Fibroblast of skin of left biceps (primary cell): ENCODE measurements around the gene NOX3.
"Not testable (repeated sequence)": the region's sequence is repeated elsewhere in the genome, so short reads cannot be mapped to it uniquely, and the experiment has no call there.

Source experiments
- DNase-seq, 2 experiments: peaks; one replicate each; pipeline ENCODE4 v3.0.0-alpha.2; 2013; ENCODE audit warnings: low read depth in 2 of 2

Gene NOX3

DNA sequence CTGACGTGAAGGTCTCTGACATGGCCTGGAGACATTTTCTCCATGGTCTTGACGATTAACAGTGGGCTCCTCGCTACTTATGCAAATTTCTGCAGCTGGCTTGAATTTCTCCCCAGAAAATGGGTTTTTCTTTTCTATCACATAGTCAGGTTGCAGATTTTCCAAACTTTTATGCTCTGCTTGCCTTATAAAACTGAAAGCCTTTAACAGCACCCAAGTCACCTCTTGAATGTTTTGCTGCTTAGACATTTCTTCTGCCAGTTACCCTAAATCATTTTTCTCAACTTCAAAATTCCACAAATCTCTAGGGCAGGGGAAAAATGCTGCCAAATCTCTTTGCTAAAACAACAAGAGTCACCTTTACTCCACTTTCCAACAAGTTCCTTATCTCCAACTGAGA, 12.9 kb upstream of the NOX3 start:
- not testable (repeated sequence) for DNase-seq

DNA sequence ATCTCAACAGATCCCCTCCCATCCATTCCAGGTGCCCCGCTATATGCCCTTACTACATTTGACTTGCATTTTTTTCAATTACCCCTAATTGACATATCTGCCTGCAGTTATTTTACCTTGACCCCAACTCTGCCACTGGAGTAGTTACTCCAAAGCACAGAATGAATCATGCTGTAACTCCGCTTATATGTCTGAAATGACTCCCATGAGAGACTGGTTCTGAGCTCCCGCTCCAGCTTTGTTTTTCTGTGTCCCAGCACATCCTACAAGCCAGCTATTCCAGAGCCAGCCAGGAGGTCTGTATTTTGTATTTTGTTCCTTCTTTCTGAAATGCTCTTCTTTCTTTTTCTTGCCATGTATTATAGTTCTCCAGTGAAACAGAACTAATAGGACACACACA, 10.9 kb upstream of the NOX3 start:
- no peak for DNase-seq

DNA sequence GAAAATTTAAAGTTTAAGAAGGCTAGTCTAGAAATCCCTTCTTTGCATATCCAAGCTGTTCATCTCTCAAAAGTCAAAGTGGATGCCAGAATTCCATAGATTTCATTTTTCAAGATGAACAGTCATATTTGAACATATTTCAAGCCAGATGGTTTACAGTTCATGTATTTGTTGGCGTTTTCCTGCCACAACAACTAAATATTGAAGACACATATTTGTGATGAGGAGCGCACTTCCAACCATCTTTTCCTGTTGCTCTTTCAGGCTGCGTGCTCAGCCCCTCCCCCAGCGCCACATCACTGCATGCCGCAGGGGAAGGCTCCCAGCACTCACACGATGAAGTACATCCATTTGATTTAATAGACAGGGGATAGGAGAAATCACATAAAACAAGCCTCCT, 5.9 kb upstream of the NOX3 start:
- no peak for DNase-seq

DNA sequence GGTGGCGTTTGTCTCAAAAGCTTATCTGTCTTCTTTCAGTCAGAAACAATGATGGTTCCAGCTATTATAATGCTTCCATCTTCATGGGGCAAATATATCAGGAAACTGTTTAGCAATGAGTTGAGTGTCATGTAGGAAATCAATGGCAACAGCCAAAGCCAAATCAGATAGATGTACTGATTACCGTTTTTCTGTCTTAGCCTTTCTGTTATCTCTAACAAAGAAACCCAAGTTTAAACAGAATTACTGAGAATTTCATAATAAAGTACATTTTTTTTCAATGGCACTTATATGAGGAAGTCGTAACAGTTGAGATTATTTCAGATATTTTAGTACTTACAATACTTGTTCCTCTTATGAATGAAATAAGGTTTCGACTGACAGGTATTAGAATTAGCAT, 1.2 kb downstream of the NOX3 start:
- no peak for DNase-seq

DNA sequence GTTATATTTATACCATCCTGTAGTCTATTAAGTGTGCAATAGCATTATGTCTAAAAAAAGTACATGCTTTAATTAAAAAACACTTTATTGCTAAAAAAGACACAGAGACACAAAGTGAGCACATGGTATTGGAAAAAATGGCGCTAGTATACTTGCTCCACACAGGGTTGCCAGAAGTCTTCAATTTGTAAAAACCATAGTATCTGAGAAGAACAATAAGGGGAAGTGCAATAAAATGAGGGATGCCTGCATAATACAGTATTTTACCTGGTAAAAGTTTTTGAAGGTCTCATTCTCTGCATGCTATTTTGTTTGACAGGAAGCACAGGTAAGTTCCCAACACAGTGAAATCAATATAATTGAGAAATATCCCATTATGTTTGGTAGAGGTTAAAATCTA, 1.6 kb downstream of the NOX3 start:
- no peak for DNase-seq

DNA sequence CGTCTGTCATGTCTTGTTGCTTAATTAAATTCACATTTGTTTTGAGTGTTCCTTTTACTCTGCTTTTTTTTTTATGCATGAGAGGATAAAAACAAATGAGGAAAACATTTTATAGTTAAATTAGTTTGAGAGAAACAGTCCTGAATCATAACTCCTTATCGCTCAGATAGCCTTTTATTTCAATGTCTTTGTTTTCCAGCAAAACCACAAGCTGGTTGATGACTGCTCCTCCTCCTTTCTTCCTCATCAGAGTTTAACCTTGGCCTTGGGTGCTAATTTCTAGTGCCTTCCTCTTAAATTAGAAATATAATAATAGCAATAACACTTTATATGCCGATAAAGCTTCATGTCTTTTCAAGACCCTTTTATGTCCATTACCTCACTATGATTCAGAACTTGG, 3.1 kb downstream of the NOX3 start:
- DNase-seq = no peak

DNA sequence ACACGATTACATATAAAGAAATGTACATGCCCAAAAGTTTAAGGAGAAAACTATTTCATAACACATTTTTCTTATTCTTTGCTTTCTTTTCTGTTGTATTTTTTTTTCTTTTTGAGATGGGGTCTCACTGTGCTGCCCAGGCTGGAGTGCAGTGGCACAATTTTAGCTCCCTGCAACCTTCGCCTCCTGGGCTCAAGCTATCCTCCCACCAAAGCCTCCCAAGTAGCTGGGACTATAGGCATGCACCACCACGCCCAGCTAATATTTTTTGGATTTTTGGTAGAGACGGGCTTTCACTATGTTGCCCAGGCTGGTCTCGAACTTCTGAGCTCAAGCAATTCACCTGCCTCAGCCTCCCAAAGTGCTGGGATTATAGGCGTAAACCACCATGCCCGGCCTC, 4.1 kb downstream of the NOX3 start:
- not testable (repeated sequence) for DNase-seq

DNA sequence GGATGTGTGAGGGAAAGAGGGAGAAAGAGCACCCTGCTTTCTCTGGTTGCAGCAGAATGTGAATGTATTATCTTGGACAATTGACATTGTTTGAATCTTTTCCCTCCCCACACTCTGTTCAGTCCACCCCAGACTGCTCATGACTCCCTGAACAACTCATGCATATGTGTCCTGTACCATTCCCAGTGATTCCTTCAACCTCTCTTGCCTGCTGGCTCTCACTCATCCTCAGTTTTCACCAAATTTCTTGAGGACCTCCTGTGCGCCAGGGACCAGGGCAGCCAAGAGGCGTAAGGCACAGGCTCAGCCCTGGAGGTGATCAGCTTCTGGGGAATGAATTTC, 5.4 kb downstream of the NOX3 start:
- no peak for DNase-seq

DNA sequence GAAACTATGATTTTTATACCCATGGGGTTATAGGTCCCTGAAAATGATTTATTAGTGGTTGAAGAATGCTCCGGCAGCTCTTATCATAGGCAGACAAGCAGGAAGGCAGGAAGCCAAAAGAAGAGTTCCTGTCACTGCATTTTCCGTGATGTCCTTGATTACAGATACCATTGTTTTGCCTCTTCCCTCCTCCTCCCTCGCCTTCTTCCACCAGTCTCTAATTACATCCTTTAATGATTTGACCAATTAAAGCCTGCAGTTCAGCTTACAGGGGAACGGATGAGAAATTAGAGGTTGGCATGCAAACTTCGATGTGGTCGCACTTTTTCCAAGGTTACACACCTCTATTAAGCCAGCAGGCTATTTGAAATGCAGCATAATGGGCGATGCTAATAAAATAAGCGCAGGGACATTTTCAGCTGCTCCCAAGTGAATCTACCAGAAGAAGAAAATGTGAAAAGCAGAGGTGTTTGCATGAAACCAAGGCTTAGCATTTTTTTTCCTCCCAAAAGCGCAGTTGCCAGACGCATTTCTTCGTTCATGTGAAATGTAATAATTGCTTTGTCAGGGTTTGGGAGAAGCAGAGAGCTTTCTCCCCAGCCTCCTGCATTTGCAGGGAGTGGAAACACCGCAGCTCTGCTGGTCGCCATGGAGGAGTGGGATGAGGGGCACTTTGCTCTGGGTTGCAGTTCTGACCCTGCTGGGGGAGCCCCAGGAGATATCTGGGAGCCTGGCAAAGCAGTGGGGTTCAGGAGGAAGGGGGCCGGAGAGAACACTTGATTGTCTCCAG, 6.0 kb downstream of the NOX3 start:
- no peak for DNase-seq

DNA sequence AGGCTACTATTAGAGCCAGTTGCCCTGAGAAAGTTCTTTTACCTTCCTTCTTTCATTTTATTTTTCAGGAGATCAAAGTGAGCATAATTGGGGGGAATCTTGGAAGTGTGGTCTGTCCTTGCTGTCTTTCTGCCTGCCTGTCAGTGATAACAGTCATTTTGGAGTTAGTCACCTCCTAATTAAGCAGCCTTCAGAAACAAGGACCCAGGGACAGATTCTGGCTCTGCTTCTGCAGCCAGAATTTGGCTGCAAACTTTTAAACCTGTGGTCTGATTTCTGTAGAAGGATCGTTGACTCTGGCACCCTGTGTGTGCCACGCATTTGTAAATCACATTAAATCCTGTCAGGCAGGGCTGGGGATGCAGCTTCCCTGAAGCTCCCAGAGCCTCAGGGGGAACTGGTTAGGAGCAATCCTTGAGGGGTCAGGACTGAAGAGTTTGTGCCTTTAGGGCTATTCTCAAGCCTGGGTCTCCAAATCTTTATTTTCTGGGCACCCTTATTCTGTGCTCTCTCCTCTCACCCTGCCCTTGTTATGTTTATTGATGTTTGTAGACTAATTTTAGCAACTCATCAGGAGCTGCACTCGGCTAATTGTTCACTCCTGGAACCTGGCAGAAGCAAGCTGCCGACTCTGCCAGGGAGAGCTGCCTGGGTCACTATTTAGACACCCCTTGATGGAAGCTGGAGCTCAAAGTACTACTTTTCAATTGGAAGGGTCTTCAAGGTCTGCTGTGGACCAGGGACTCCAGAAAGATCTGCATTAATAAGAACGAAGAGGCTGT, 6.8 kb downstream of the NOX3 start:
- DNase-seq = no peak

DNA sequence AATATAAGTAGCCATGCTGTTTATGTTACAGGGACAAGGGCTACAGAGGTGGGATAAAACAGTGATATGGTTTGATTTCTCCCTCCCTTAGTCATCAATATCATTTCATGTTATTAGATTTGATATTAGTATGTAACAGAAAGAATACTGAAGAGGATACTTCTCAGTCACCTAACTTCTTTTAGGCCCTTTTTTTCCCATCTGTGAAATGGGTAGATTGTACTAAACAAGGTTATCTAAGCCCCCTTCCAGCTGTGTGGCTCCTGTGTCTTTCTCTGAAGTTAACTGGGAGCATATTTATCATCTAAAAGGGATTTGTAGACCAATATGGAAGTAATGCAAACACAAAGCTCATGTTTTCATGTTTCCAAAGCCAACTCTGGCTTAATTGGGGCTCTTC, 7.7 kb downstream of the NOX3 start:
- no peak for DNase-seq

DNA sequence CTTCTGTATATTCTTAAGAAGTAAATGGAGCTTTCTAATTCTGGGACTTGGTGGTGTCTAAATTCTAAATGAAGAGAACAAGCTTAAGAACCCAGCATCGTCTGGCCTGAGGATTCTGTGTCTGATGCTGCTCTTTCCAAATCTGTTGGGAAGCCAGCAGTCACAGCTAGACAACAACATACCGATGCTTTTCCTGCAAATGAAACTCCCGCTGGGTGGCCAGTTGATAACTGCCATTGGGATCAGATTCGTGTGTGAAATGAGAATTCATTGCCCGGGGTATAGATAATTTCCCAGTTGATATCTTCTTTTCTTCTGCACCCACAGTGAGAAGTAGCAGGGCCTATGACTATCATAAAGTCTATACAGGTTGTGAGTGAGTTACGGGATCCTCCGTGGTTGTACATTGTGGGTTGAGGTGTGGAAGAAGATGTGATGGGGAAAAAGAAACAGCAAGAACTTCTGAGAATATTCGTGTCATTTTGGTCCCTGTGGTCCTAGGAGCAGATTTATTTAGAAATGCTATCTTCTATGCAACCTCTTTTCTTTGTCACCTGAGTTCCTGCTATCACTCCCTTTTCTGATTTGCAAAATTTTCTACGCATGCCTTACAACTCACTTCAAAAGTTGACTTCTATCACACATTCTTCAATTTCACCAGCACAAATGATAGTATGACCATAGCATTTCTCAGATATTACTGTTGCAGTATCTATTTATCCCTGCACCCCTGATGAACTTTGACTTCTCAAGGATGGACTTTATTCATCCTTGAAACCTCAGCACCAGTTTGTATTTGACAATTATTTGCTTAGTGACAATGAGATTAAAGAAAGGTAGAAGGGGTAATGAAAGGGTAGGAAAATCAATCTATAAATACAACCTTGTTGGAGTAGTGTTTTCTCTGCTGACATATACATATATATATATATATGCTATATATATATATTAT, 10.4 kb downstream of the NOX3 start:
- no peak for DNase-seq

DNA sequence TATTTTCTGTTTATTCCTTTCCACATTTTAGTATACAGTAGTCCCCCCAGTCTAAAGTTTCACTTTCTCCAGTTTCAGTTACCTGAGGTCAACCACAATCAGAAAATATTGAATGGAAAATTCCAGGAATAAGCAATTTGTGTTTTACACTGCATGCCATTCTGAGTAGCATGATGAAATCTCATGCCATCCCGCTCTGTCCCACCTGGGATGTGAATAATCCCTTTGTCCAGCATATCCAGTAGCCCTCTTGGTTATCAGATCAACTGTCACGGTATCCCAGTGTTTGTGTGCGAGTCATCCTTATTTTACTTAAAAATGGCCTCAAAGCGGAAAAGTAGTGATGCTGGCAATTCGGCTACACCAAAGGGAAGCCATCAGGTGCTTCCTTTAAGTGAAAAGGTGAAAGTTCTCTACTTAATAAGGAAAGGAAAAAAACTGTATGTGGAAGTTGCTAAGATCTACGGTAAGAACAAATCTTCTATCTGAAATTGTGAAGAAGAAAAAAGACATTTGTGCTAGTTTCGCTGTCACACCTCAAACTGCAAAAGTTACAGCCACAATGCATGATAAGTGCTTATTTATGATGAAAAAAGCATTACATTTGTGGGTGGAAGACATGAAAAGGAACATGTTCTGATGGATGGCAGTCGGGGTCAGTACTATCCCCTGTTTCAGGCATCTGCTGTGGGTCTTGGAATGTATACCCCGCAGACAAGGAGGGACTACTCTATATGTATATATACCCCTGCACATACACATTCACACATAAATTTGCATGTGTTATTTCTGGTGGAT, 11.3 kb downstream of the NOX3 start:
- no peak for DNase-seq

DNA sequence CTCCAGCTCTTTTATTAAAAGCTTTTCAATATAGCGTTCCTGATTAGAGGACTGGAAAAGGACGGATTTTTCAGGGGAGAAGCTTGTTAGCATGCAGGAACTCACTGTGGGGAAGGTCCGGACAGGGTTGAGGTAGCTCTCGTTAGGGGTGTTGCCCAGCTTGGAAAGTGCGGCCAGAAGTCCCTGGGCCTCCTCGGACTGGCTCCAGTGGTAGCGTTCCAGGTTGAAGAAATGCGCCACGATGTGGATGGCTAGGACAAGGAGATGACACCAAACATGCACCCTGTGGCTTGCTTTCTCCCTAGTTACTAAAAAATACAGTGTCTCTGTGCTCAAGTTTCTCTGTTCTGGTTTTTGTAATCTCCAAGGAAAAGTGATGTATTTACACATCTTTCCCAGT, 12.5 kb downstream of the NOX3 start:
- DNase-seq = no peak

DNA sequence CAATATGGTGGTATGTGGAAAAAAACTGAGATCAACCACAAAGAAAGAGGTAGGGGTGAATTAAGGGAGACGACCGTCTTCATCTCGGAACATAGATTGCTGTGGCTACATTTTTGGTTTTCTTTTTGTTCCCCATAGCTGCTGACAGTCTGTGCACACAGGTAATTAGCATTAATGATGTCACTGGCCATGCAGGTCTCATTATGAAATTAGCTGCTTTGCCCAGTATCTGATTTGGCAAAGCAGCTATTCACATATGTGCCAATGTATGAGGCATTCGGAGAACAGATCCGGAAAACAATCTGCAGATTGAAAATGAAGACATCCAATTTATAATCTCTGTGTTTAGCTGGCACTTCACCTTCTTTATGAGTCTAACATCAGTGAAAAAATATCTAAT, 13.1 kb downstream of the NOX3 start:
- DNase-seq = no peak

DNA sequence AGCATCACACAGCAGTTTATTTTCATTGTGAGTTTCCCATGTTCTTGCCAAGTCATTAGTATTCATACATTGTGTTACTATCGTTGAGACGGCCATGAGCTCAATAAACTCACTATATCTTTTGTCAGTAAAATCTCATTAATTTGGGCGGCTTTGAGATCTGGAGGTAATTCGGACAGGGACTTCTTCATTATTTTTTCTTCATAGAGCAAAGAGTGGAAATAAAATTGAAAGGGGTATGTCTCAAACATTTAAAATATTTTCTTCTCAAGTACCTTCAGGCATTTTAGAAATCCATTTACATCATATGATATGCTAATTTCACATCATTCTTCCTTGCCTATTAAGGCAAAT, 14.6 kb downstream of the NOX3 start:
- DNase-seq = no peak

DNA sequence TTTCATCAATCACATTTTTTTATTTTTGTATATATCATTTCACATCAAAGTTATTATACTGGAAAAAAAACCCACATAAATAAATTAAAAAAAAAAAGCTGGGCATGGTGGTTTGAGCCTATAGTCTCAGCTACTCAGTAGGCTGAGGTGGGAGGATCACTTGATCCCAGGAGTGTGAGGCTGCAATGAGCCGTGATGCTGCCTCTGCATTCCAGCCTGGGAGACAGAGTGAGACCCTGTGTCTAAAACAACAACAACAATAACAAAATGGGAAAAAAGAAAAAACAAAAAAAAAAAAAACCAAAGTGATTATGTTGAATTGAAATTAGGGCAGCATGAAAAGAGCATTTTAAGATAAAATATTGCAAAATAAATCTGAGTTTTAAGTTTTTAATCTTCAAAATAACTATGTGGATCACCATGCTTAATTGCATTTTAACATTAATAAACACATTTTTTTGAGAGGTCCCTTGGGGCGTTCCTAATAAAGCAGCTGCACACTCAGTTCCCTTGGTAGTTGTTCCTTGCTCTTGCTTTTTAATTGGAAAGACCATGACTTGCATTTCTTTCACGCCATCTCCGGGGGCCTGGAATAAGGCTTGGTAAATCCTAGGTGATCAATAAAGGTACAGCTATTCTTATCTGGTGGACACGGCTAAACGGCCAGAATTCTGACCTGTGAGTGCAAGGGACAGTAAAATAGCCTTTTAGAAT, 15.1 kb downstream of the NOX3 start:
- no peak for DNase-seq

DNA sequence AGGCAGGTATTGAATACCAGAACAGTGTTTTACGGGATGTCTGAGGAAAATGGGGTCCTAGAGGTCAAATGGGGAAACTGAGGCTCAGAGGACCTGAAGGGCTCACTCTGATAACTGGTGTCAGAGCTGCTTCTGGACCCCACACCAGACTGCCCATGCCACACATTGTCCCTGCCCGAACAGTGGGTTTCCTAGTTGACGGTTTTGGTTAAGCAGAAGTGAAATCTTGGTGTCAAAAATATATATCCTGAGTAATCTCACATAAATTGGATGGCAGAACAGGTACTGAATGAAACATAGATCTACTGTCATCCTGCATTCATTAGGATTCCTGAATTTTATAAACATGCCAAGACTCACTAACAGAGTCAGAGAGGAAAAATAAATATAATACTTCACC, 16.3 kb downstream of the NOX3 start:
- DNase-seq = no peak

DNA sequence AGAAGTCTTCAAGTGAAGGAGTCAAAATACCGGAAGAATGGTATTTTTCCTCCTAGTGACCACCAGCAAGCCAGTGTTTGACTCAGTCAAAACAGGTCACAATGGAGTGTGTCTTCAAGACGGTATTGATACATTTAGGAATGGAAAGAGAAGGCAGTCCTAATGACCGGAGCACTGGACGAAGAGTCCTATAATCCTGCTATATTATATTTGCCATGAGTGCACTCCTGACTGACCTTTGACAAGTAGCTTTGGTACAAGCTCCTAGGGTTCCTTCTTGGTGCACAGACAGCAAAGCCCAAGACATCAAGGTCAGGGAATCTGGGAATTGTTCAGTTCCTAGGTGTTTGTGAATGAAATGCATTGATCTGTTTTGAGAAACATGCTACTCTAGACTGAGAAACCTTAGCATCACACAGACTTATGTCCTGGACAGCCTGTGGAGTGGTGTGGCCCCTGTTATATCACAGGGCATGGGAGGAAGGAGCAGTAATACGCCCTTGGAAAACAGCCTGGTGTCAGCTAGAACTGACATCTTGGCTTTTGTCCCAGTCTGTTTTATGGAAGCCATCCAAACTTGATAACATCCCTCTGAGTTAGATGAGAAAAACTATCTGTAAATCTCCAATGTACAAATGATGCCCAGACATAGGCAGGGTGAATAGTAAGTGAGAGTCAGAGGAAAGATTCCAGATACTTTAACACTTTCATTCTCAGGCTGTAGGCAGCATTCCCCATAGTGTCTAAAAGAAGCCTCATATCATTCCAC, 18.5 kb downstream of the NOX3 start:
- no peak for DNase-seq

DNA sequence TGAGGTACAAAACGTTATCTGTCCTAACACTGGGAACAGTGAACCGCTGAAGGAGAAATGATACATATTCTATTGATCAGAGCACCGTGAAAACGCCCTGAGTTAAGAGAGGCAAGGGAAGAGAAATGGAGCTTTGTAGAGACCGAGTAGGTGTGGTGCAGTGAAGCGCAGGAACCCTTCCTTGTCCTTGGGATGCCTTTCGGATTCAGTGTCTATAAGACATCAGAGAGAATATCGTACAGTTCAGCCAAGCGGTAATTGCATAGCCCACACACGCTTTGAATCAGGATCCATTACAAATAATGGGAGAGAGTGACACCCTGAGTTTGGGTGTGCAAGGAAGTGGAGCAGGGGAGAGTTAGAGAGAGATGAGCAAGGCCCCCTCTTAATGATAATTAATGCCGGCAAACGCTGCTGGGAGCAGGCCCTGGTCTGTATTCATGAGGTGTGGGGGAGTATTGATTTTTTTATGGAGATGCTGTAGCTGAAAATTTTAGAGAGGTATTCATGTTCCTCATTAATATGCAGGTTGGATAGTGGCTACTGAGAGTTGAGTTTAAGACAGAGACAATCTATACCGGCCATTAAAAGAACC, 20.7 kb downstream of the NOX3 start:
- DNase-seq = no peak
